HepG2 (cell line): ENCODE data around the gene IPPK. TPM values are rescaled to one million over a fixed set of nuclear protein-coding genes. Genes with fewer than 3 reads are reported as not detected.
A peak's percentile ranks its signal among the peaks of the same experiment; 100 is the strongest.

ENCODE experiments used
- GZF1 ChIP-seq: sonication (generic); formaldehyde crosslinking; IDR thresholded peaks from 2 replicates; pipeline ENCODE4 v1.5.1; 2020; ENCODE audit warnings: mild to moderate bottlenecking, missing genetic modification reagents
- U2AF2 ChIP-seq: fragments of 200-400 bp; formaldehyde crosslinking; IDR thresholded peaks from 2 replicates; pipeline ENCODE4 v1.6.1; 2017; ENCODE audit warnings: low read depth, mild to moderate bottlenecking, low read length
- ZC3H13 ChIP-seq: sonication (generic); formaldehyde crosslinking; IDR thresholded peaks from 2 replicates; pipeline ENCODE4 v1.8.1; 2023; ENCODE audit warnings: mild to moderate bottlenecking, missing genetic modification reagents, moderate library complexity
- ZNF552 ChIP-seq: sonication (generic); formaldehyde crosslinking; IDR thresholded peaks from 2 replicates; pipeline ENCODE4 v1.9.0; 2022; ENCODE audit warnings: missing genetic modification reagents, mild to moderate bottlenecking, borderline replicate concordance
- ZNF660 ChIP-seq: sonication (generic); formaldehyde crosslinking; IDR thresholded peaks from 2 replicates; pipeline ENCODE4 v1.5.1; 2020; ENCODE audit warnings: mild to moderate bottlenecking, low read depth, missing genetic modification reagents, borderline replicate concordance
- ZNF772 ChIP-seq: sonication (generic); formaldehyde crosslinking; IDR thresholded peaks from 2 replicates; pipeline ENCODE4 v1.5.0; 2020; ENCODE audit warnings: mild to moderate bottlenecking, missing genetic modification reagents
- polyA plus RNA-seq, 8 experiments: library from polyadenylated mRNA; depleted of rRNA in 3 of 8; stranded (reverse) in 7 of 8; unstranded in 1 of 8; fragments of >200 nt; fragmentation: Illumina TruSeq in 4 of 8; extraction: Trizol in 4 of 8; gene quantifications; 2 replicates each; pipeline versions ENCODE4 v1.2.1 to v1.2.3, GENCODE V29; 2011 to 2016; ENCODE audit warnings: low read depth in 4 of 8, missing spikeins in 1 of 8, mixed read lengths in 1 of 8; ENCODE audit not compliant: insufficient read depth in 1 of 8
- total RNA-seq, 5 experiments: library from RNA; depleted of rRNA; stranded (reverse); fragments of >200 nt; fragmentation: Illumina TruSeq; extraction: Trizol; gene quantifications; 2 replicates each; pipeline ENCODE4 v1.2.3, GENCODE V29; 2016; ENCODE audit warnings: low read depth in 1 of 5
- TF ChIP-seq, protein P1 (sequence below): sonication (generic); formaldehyde crosslinking; IDR thresholded peaks from 2 replicates; pipeline ENCODE4 v1.4.0; 2020; ENCODE audit warnings: mild to moderate bottlenecking, missing genetic modification reagents
- TF ChIP-seq, protein P2 (sequence below): sonication (generic); formaldehyde crosslinking; IDR thresholded peaks from 2 replicates; pipeline ENCODE4 v1.4.0; 2020; ENCODE audit warnings: missing genetic modification reagents
- TF ChIP-seq, protein P3 (sequence below): sonication (generic); formaldehyde crosslinking; IDR thresholded peaks from 2 replicates; pipeline ENCODE4 v1.8.0; 2022; ENCODE audit warnings: low read depth, missing genetic modification reagents
- TF ChIP-seq, protein P4 (sequence below): sonication (generic); formaldehyde crosslinking; IDR thresholded peaks from 2 replicates; pipeline ENCODE4 v1.4.0; 2020; ENCODE audit warnings: missing genetic modification reagents

The IPPK gene
- total and polyA plus RNA-seq, 2 of the 13 experiments (the other 11 are each of a cell fraction or from before 2014, with no cell fraction given), result 9.9 to 14.1 TPM

DNA sequence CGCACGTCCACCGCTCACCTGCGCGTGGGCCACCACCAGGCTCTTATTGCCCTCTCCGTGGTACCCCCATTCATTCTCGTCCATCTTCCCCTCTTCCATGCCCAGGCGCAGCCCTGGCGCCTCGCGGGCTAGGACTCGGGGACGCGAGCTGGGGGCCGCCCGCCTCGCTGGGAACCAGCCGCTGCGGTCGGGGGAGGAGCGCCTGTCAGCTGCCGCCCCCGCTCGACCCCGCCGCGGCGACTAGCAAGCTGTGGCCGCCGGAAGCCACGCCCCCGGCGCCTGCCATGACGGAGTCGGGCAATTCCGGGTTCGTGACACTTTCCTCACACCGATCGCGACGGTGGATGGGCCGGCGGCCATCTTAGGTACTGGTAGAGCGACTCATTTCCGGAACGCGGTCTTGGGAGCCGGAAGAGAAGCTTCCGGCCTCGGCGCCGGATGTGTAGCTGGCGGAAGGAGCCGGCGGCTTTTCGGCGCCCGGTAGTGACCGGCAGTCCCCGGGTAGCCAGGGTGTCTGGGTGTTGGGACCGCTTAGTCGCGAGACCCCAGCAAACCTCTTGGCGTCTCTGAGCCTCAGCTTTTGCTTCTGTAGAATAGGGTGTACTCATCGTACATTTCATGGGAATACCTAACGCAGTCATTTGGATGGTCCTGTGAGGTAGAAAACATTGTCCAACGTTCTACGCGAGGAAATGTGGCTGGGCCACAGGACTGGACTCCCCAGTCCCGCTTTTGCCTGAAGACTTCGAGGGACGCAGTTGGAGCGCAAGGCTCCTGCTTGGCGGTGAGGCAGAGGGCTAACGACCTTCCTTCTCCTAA lies at the start of gene IPPK (continued):
- peak; percentile 38; the same call in 1 of the 2 replicates for TF ChIP-seq GZF1 (CRISPR knock-in tag)
- TF ChIP-seq ZNF552 (CRISPR knock-in tag), result no peak; the same call in 1 of the 2 replicates
- TF ChIP-seq, protein P1, sequence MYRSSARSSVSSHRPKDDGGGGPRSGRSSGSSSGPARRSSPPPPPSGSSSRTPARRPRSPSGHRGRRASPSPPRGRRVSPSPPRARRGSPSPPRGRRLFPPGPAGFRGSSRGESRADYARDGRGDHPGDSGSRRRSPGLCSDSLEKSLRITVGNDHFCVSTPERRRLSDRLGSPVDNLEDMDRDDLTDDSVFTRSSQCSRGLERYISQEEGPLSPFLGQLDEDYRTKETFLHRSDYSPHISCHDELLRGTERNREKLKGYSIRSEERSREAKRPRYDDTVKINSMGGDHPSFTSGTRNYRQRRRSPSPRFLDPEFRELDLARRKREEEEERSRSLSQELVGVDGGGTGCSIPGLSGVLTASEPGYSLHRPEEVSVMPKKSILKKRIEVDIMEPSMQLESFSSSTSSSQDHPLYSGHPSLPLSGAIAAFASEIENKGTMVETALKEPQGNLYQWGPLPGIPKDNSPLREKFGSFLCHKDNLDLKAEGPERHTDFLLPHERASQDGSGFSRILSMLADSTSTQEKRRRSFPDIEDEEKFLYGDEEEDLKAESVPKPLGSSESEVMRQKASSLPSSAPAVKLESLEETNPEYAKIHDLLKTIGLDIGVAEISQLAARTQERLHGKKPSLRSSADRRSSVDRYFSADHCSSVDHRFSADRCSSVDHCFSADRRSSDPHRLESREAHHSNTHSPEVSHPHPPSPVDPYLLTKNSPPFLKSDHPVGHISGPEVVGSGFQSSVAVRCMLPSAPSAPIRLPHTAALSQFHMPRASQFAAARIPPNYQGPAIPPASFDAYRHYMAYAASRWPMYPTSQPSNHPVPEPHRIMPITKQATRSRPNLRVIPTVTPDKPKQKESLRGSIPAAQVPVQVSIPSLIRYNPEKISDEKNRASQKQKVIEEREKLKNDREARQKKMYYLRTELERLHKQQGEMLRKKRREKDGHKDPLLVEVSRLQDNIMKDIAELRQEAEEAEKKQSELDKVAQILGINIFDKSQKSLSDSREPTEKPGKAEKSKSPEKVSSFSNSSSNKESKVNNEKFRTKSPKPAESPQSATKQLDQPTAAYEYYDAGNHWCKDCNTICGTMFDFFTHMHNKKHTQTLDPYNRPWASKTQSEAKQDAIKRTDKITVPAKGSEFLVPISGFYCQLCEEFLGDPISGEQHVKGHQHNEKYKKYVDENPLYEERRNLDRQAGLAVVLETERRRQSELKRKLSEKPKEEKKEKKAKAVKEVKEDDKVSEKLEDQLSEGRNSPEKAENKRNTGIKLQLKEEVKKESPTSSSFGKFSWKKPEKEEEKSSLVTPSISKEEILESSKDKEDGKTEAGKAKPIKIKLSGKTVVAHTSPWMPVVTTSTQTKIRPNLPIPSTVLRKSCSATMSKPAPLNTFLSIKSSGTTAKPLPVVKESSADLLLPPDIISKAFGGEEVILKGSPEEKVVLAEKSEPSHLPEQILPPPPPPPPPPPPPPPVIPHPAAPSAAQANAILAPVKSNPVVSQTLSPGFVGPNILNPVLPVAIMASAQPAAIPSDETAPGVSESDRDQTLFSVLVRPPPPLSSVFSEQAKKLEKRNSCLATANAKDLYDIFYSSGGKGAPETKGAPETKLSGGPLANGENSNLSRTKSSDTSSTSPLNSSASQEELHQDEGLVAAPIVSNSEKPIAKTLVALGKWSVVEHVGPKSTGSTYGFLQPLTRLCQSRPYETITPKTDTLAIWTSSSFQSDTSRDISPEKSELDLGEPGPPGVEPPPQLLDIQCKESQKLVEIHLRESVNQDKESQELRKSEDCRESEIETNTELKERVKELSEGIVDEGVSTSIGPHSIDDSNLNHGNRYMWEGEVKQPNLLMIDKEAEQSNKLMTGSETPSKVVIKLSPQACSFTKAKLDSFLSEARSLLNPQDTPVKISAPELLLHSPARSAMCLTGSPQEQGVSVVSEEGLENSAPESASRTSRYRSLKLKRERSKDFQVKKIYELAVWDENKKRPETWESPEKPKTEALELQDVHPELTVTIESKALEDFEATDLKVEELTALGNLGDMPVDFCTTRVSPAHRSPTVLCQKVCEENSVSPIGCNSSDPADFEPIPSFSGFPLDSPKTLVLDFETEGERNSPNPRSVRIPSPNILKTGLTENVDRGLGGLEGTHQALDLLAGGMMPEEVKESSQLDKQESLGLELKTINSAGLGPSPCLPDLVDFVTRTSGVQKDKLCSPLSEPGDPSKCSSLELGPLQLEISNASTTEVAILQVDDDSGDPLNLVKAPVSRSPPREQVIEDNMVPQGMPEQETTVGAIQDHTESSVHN, result no peak
- TF ChIP-seq, protein P2, sequence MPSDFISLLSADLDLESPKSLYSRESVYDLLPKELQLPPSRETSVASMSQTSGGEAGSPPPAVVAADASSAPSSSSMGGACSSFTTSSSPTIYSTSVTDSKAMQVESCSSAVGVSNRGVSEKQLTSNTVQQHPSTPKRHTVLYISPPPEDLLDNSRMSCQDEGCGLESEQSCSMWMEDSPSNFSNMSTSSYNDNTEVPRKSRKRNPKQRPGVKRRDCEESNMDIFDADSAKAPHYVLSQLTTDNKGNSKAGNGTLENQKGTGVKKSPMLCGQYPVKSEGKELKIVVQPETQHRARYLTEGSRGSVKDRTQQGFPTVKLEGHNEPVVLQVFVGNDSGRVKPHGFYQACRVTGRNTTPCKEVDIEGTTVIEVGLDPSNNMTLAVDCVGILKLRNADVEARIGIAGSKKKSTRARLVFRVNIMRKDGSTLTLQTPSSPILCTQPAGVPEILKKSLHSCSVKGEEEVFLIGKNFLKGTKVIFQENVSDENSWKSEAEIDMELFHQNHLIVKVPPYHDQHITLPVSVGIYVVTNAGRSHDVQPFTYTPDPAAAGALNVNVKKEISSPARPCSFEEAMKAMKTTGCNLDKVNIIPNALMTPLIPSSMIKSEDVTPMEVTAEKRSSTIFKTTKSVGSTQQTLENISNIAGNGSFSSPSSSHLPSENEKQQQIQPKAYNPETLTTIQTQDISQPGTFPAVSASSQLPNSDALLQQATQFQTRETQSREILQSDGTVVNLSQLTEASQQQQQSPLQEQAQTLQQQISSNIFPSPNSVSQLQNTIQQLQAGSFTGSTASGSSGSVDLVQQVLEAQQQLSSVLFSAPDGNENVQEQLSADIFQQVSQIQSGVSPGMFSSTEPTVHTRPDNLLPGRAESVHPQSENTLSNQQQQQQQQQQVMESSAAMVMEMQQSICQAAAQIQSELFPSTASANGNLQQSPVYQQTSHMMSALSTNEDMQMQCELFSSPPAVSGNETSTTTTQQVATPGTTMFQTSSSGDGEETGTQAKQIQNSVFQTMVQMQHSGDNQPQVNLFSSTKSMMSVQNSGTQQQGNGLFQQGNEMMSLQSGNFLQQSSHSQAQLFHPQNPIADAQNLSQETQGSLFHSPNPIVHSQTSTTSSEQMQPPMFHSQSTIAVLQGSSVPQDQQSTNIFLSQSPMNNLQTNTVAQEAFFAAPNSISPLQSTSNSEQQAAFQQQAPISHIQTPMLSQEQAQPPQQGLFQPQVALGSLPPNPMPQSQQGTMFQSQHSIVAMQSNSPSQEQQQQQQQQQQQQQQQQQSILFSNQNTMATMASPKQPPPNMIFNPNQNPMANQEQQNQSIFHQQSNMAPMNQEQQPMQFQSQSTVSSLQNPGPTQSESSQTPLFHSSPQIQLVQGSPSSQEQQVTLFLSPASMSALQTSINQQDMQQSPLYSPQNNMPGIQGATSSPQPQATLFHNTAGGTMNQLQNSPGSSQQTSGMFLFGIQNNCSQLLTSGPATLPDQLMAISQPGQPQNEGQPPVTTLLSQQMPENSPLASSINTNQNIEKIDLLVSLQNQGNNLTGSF (CRISPR knock-in tag), result no peak
- no peak for TF ChIP-seq U2AF2
- TF ChIP-seq, protein P3, sequence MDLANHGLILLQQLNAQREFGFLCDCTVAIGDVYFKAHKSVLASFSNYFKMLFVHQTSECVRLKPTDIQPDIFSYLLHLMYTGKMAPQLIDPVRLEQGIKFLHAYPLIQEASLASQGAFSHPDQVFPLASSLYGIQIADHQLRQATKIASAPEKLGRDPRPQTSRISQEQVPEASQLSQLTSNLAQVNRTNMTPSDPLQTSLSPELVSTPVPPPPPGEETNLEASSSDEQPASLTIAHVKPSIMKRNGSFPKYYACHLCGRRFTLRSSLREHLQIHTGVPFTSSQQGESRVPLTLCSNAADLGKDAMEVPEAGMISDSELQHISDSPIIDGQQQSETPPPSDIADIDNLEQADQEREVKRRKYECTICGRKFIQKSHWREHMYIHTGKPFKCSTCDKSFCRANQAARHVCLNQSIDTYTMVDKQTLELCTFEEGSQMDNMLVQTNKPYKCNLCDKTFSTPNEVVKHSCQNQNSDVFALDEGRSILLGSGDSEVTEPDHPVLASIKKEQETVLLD, result peak; percentile 86
- no peak for TF ChIP-seq ZNF660 (CRISPR knock-in tag)
- TF ChIP-seq, protein P4, sequence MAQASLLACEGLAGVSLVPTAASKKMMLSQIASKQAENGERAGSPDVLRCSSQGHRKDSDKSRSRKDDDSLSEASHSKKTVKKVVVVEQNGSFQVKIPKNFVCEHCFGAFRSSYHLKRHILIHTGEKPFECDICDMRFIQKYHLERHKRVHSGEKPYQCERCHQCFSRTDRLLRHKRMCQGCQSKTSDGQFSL (CRISPR knock-in tag), result no peak
- peak; percentile 84; the same call in 1 of the 2 replicates for TF ChIP-seq ZNF772
- TF ChIP-seq ZC3H13 (CRISPR knock-in tag), result peak; percentile 66
